Keratinocyte (primary cell): ENCODE results near the gene SDK1. TPM values are rescaled to one million over a fixed set of nuclear protein-coding genes. Genes with fewer than 3 reads are reported as not detected.

Experiments
- DNase-seq: peaks from one replicate; pipeline ENCODE4 v3.0.0-alpha.2; 2011; ENCODE audit warnings: low read depth, missing footprints, low spot score
- FAIRE-seq: peaks from 2 replicates; lab custom pipeline; 2011; peaks lifted over from hg19 to GRCh38; lab: Jason Lieb, UNC
- H2AFZ ChIP-seq: 2 replicates; pipeline ENCODE4 v1.6.0; 2012; ENCODE audit warnings: low read length, control low read depth, inconsistent platforms; ENCODE audit not compliant: control insufficient read depth
- H3K27ac ChIP-seq: 2 replicates; pipeline ENCODE4 v1.5.1; 2011; ENCODE audit warnings: low read length; ENCODE audit not compliant: control insufficient read depth, insufficient read depth
- H3K27me3 ChIP-seq: 3 replicates; pipeline ENCODE4 v1.6.0; 2011; ENCODE audit warnings: low read length; ENCODE audit not compliant: control insufficient read depth, insufficient read depth; ENCODE audit errors: extremely low read depth
- H3K36me3 ChIP-seq, 2 experiments: 2 replicates in 1 of 2; 3 replicates in 1 of 2; pipeline ENCODE4 v1.5.1; 2011; ENCODE audit warnings: low read length in 2 of 2, mild to moderate bottlenecking in 1 of 2; ENCODE audit not compliant: control insufficient read depth in 2 of 2, insufficient read depth in 2 of 2; ENCODE audit errors: extremely low read depth in 1 of 2
- H3K4me1 ChIP-seq: 3 replicates; pipeline ENCODE4 v1.5.1; 2011; ENCODE audit warnings: low read length; ENCODE audit not compliant: control insufficient read depth, insufficient read depth; ENCODE audit errors: extremely low read depth
- H3K4me2 ChIP-seq: 3 replicates; pipeline ENCODE4 v1.6.0; 2011; ENCODE audit warnings: low read depth, low read length; ENCODE audit not compliant: control insufficient read depth, insufficient read depth; ENCODE audit errors: extremely low read depth
- H3K4me3 ChIP-seq, 3 experiments: fragments of 200-600 bp in 1 of 3; sonication (generic) in 1 of 3; 2 replicates in 2 of 3; 3 replicates in 1 of 3; pipeline ENCODE4 v1.5.1; 2011 to 2016; ENCODE audit warnings: low read length in 3 of 3, mild to moderate bottlenecking in 3 of 3, control low read depth in 2 of 3, inconsistent platforms in 1 of 3, low read depth in 1 of 3, mixed read lengths in 1 of 3, mixed run types in 1 of 3, moderate library complexity in 1 of 3; ENCODE audit not compliant: control insufficient read depth in 2 of 3, insufficient read depth in 2 of 3; ENCODE audit errors: extremely low read depth in 1 of 3
- H3K79me2 ChIP-seq: 2 replicates; pipeline ENCODE4 v1.6.0; 2012; ENCODE audit warnings: low read length; ENCODE audit not compliant: control insufficient read depth, insufficient read depth
- H3K9ac ChIP-seq: 3 replicates; pipeline ENCODE4 v1.6.0; 2011; ENCODE audit warnings: low read length; ENCODE audit not compliant: control insufficient read depth, insufficient read depth; ENCODE audit errors: extremely low read depth
- H3K9me1 ChIP-seq: 3 replicates; pipeline ENCODE4 v1.6.0; 2011; ENCODE audit warnings: low read length; ENCODE audit not compliant: control insufficient read depth, insufficient read depth; ENCODE audit errors: extremely low read depth
- H3K9me3 ChIP-seq: 2 replicates; pipeline ENCODE4 v1.5.1; 2012; ENCODE audit warnings: low read depth, low read length; ENCODE audit not compliant: control insufficient read depth
- H4K20me1 ChIP-seq: 3 replicates; pipeline ENCODE4 v1.6.0; 2011; ENCODE audit warnings: low read length; ENCODE audit not compliant: control insufficient read depth, insufficient read depth; ENCODE audit errors: extremely low read depth
- EZH2 ChIP-seq: IDR thresholded peaks from one replicate; pipeline ENCODE4 v1.6.1; 2012; ENCODE audit warnings: inconsistent platforms, mild to moderate bottlenecking, low read length, moderate library complexity
- dilution Hi-C: fragments of 300-500 bp; cut with MboI; formaldehyde crosslinking; loops from one replicate; pipeline ENCODE4 v1.7.0; 2020; ENCODE audit warnings: low sequenced_read_pairs; ENCODE audit not compliant: extremely low pct_ligation_motif_present
- polyA plus RNA-seq, 5 experiments: library from polyadenylated mRNA; depleted of rRNA in 3 of 5; stranded (reverse) in 3 of 5; stranded (forward) in 1 of 5; unstranded in 1 of 5; fragments of >200 nt; gene quantifications; 1 replicate in 1 of 5; 2 replicates in 3 of 5; 3 replicates in 1 of 5; pipeline versions ENCODE4 v1.2.1 to v1.2.3, GENCODE V29; 2011 to 2012; ENCODE audit warnings: missing spikeins in 2 of 5, low read depth in 1 of 5, low replicate concordance in 1 of 5
- TF ChIP-seq, protein P1 (sequence below), 3 experiments: IDR thresholded peaks in 1 of 3; conservative IDR thresholded peaks in 1 of 3; optimal IDR thresholded peaks in 1 of 3; 2 replicates in 2 of 3; 3 replicates in 1 of 3; pipeline versions ENCODE3 to v1.5.1; 2011; ENCODE audit warnings: low read length in 3 of 3, mild to moderate bottlenecking in 3 of 3, moderate library complexity in 2 of 3, control low read depth in 1 of 3, inconsistent platforms in 1 of 3; ENCODE audit not compliant: insufficient read depth in 2 of 3; ENCODE audit errors: extremely low read depth in 1 of 3

The SDK1 gene
- polyA plus RNA-seq, 1 donor (not counting 4 experiments of a cell fraction or from before 2014, with no cell fraction given) = 0.66 TPM

DNA sequence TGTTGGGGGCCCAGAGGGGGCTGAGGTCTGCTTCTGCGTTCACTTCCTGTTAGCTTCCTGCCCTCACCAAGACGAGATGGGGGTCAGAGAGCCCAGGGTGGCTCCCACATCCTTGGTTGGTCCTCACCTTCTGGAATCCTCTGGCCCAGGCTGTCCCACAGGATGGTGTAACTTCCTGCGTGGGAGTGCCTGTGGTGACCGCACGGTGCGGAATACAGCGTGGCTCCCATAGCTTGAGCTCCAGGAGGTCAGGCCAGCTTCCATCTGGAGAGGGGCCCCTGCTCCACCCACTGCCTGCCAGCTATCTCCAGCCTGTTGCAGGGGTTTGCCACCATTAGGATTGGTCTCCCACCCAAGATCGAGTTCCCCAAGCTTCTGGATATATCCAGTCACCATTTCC lies 699.9 kb downstream of the SDK1 start:
- Histone ChIP-seq H3K9ac (no peak overlapping the region), H2AFZ (no peak overlapping the region), H3K27ac (no peak overlapping the region), H3K4me3 (no peak overlapping the region), H3K27me3 (no peaks in the 10 kb centered on the region), H3K79me2 (no peaks in the 10 kb centered on the region), H3K9me3 (no peaks in the 10 kb centered on the region), H4K20me1 (no peaks in the 10 kb centered on the region), H3K4me1 (peaks cover 7% of the 10 kb centered on the region), H3K4me2 (no peak overlapping the region), H3K36me3 (peaks cover 0 to 2% of the 10 kb centered on the region in 2 experiments), H3K9me1 (no peaks in the 10 kb centered on the region)
- dilution Hi-C loops = no loop called here
- no peak for FAIRE-seq
- TF ChIP-seq, protein P1, sequence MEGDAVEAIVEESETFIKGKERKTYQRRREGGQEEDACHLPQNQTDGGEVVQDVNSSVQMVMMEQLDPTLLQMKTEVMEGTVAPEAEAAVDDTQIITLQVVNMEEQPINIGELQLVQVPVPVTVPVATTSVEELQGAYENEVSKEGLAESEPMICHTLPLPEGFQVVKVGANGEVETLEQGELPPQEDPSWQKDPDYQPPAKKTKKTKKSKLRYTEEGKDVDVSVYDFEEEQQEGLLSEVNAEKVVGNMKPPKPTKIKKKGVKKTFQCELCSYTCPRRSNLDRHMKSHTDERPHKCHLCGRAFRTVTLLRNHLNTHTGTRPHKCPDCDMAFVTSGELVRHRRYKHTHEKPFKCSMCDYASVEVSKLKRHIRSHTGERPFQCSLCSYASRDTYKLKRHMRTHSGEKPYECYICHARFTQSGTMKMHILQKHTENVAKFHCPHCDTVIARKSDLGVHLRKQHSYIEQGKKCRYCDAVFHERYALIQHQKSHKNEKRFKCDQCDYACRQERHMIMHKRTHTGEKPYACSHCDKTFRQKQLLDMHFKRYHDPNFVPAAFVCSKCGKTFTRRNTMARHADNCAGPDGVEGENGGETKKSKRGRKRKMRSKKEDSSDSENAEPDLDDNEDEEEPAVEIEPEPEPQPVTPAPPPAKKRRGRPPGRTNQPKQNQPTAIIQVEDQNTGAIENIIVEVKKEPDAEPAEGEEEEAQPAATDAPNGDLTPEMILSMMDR (optimal IDR thresholded peaks at IDR 0.05 in 1 of 3, IDR thresholded peaks at IDR 0.05 in 1 of 3, conservative IDR thresholded peaks at IDR 0.05 in 1 of 3; ENCODE audit: extremely low read depth in 1 of 3, insufficient read depth in 2 of 3, low read length in 3 of 3) = no peak
- TF ChIP-seq EZH2 = no peak
- no peak for DNase-seq

DNA sequence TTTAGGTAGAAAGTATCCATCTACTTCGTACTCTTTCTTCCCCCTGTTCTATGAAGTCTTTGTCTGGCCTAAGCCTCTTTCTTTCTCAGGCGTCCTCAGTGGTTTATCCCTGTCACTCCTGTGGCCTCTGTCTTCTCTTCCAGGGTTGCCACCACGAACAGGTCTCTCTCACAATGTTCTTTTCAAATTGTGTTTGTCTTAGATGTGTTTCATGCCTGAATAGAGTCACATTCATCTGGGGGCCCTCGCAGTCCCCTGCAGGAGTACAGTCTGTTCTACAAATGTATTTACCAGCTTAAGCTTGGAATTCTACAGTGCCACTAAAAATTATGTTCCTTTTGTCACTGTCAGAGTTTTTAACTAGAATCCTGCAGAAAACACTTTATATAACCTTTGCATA lies 700.7 kb downstream of the SDK1 start:
- H3K27ac ChIP-seq = no peak overlapping the region
- H3K9ac ChIP-seq = no peak overlapping the region
- no peaks in the 10 kb centered on the region for H3K27me3 ChIP-seq
- no peak overlapping the region for H3K4me3 ChIP-seq
- TF ChIP-seq, protein P1 (optimal IDR thresholded peaks at IDR 0.05 in 1 of 3, IDR thresholded peaks at IDR 0.05 in 1 of 3, conservative IDR thresholded peaks at IDR 0.05 in 1 of 3; ENCODE audit: extremely low read depth in 1 of 3, insufficient read depth in 2 of 3, low read length in 3 of 3) = no peak
- TF ChIP-seq EZH2 = no peak
- dilution Hi-C loops = no loop called here
- no peaks in the 10 kb centered on the region for H3K9me1 ChIP-seq
- no peak for DNase-seq
- no peak overlapping the region for H2AFZ ChIP-seq
- H3K9me3 ChIP-seq = no peaks in the 10 kb centered on the region
- peaks cover 13% of the 10 kb centered on the region for H3K4me1 ChIP-seq
- no peaks in the 10 kb centered on the region for H4K20me1 ChIP-seq
- no peak overlapping the region for H3K4me2 ChIP-seq
- H3K36me3 ChIP-seq = peaks cover 0 to 2% of the 10 kb centered on the region in 2 experiments
- FAIRE-seq = no peak
- H3K79me2 ChIP-seq = no peaks in the 10 kb centered on the region
